Peyer's patch (tissue), 4 donors: ENCODE results near the gene SORBS1.

ENCODE experiments used
- POLR2A ChIP-seq, 2 donors: fragments of 450-650 bp; IDR thresholded peaks; one replicate each; pipeline ENCODE4 v1.5.1; 2017; ENCODE audit warnings: antibody characterized with exemption in 2 of 2, mild to moderate bottlenecking in 2 of 2, moderate library complexity in 2 of 2
- TF ChIP-seq, protein P1 (sequence below), 6 experiments: fragments of 450-650 bp in 4 of 6; fragments of 200-600 bp in 2 of 6; sonication (generic) in 1 of 6; IDR thresholded peaks; one replicate each; pipeline ENCODE4 v1.5.1; 2017 to 2019; ENCODE audit warnings: antibody characterized with exemption in 6 of 6, mild to moderate bottlenecking in 3 of 6, moderate library complexity in 1 of 6

DNA sequence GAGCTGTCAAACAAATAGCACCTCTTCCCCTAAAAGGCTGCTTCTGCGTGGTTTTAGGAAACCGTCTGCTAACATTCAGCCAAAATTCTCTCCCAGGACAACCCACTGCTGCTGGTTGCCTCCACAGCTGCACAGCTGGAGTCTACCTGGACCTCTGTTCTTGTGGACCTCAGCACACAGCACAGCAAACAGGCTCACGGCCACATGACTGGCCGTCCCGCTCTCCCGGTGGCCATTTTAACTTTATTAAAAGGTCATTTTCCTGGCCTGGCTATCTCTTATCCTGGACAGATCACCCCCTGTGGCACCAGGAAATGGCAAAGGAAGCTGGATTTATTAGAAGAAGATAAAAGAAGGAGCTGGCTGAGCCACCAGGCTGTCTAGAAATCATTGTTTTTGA is 27.6 kb downstream of the SORBS1 start:
- TF ChIP-seq, protein P1, sequence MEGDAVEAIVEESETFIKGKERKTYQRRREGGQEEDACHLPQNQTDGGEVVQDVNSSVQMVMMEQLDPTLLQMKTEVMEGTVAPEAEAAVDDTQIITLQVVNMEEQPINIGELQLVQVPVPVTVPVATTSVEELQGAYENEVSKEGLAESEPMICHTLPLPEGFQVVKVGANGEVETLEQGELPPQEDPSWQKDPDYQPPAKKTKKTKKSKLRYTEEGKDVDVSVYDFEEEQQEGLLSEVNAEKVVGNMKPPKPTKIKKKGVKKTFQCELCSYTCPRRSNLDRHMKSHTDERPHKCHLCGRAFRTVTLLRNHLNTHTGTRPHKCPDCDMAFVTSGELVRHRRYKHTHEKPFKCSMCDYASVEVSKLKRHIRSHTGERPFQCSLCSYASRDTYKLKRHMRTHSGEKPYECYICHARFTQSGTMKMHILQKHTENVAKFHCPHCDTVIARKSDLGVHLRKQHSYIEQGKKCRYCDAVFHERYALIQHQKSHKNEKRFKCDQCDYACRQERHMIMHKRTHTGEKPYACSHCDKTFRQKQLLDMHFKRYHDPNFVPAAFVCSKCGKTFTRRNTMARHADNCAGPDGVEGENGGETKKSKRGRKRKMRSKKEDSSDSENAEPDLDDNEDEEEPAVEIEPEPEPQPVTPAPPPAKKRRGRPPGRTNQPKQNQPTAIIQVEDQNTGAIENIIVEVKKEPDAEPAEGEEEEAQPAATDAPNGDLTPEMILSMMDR (IDR thresholded peaks at IDR 0.05), result no peak
- no peak for TF ChIP-seq POLR2A (IDR thresholded peaks at IDR 0.05)
